NCI-H2171 (cell line): Measurements from ENCODE around the gene PARD3B.
A peak's percentile ranks its signal among the peaks of the same experiment; 100 is the strongest.
"Not testable (repeated sequence)": the region's sequence is repeated elsewhere in the genome, so short reads cannot be mapped to it uniquely, and the experiment has no call there.

Source experiments
- DNase-seq: peaks from one replicate; lab custom pipeline; 2025; lab: John Stamatoyannopoulos, UW

PARD3B gene

DNA sequence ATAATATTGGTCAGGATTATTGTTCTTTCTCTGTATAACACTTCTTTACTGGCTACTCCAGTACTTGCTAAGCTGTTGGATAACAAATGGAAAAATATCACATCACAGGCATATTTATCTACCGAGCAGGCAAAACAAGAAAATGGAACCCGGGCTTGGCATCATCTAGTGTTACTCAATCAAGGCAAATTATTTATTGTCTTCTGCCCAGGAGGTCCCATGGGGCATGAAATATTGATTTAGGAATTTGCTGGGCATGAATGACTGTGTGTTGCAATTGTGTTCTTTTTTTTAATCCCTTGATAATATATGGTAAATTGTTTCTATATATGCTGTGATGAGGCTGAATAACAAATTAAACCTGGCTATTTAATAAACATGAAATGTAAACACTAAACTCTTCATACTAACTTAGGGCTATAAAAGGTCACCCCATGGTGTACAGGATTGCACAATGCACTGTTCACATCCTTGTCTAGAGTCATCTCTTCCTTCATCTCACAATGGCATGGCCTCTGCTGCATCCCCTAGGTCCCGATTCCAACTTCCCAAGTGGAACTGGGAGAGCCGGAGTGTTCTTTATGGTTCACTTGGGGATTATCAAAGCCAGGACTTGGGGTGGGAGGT, 2.2 kb upstream of the PARD3B start:
- peak; percentile 5 for DNase-seq

DNA sequence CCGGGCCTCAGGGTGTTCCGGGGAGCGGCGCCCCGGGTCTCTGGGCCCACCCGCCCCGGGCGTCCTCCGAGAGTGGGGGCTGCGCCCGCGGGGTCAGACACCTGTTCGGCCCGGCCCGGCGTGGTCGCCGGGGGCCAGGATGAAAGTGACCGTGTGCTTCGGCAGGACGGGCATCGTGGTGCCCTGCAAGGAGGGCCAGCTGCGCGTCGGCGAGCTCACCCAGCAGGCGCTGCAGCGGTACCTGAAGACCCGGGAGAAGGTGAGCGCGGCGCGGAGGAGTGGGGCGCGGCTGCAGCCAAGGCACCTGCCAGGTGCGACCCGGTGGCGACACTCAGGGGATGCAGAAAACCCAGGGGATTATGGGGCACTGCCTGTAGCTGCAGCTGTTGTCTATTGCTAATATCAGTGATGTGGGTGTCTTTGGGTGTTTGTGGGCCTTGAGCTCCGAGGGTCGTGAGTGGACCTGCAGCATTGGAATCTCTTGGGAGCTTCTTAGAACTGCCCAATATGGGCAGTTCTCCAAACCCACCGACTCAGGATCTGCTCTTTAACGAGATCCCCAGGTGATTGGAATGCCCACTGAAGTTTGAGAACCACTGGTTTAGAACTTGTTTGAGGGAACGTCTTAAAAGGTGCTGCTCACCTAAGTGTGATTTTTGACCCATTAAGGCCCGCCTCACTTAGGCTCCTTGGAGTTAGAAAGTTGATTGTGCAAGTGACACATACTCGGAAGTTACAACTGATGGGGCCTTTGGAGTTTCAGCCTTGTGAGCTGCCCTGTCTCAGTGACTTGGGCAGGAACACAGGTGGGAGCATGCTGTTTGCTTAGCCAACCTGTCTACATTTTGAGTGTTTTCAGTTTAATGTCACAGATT, 823 bp downstream of the PARD3B start:
- peak; percentile 44 for DNase-seq

DNA sequence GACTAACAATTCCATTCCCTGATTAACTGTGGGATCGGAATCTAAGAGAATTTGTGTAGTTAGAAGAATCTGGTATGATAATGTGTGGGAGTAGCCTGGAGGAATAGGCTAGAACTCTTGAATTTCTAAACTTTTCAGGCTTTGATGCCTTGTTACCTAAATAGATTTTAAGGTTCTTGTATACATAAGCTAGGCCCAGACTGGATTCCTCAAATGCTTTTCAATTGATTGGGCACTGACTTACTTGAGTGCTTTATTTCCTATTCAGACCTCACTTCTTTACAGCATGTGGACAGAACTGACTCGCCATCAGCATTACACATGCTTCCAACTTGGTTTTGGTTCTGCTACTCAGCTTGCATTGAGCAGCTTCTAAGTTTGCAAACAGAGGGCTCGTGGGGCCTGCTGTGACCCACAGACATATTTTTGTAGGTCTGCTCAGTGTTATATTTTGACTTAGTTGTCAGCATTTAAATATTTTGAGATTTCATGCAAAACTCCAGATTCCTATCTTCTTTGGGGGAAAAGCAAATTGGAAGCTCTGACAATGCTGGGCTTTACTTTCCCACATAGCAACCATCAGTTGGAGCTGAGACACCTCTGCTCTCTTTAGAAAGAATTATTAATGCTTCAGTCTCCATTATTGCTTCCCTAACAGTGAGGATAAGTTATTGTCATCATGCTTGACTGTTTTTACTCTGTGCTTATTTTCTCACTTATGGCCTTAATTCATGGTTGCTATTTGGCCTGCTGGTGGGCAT, 5.7 kb downstream of the PARD3B start:
- DNase-seq = no peak

DNA sequence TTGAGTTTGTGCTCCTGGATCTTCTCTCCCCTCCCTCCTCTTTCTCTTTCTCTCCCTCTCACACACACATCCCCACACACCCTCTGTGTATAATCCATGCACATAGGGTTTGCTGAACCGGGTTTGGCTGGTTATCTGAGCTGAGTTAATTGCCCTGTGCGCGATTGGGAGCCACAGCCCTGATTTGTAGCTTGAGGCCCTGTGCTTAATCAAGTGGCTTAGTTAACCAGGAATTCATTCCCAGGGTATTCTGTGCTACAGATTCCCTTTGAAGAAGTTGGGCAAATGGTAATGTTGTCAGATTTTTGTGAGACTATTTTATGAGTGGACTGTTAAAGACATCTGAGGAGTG, 6.2 kb downstream of the PARD3B start:
- no peak for DNase-seq

DNA sequence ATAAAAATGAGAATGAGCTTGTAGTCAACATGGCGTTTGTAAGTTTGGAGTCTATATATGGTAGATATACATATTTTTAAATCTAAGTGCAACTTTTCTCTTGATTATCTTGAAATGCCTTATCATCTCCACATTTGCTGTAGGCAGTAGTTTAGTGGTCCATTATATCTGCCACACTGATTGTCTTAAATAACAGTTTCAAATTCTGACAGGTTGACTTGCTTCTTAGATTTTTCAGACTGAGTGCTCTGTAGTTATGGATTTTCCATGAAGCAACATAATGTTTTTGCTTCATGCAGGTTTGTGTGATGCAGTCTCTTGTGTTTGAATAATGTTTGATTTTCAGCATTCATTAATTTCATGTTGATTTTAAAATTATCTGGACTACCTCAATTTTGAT, 12.3 kb downstream of the PARD3B start:
- DNase-seq = no peak

DNA sequence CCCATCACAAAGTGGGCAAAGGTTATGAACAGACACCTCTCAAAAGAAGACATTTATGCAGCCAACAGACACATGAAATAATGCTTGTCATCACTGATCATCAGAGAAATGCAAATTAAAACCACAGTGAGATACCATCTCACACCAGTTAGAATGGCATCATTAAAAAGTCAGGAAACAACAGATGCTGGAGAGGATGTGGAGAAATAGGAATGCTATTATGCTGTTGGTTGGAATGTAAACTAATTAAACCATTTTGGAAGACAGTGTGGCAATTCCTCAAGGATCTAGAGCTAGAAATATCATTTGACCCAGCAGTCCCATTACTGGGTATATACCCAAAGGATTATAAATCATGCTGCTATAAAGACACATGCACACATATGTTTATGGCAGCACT, 14.1 kb downstream of the PARD3B start:
- not testable (repeated sequence) for DNase-seq

DNA sequence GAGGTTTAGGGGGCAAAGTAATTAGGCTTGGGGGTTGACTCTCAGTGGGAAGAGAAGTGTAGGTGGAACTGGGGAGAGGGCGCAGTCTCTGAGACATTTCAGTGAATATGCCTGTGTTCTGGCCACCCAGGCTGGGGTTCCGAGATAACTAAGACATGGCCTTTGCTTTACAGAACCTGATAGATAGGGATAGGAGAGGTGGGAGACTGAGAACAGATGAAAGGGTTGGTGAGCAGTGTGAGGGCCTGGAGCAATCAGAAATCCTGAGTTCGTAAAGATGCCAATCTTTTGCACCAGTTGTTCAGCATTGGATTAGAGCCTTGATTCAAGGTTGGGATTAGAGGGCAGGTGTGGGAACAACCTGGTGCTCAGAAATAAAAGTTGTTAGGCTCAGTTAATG, 15.6 kb downstream of the PARD3B start:
- DNase-seq = no peak

DNA sequence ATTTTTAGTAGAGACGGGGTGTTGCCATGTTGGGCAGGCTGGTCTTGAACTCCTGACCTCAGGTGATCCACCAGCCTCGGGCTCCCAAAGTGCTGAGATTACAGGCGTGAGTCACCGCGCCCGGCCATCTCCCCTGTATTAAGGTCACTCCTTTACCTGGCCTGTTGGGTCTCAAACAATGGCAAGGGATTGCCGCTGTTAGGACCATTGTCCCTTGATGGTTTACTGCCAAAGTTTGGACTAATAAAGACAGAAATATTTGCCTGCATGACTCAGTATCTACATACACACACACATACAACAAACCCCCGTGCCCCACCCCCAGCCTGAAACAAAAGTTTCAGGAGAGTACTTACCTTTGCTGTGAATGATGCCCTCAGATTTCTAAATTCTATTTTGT, 16.5 kb downstream of the PARD3B start:
- no peak for DNase-seq

DNA sequence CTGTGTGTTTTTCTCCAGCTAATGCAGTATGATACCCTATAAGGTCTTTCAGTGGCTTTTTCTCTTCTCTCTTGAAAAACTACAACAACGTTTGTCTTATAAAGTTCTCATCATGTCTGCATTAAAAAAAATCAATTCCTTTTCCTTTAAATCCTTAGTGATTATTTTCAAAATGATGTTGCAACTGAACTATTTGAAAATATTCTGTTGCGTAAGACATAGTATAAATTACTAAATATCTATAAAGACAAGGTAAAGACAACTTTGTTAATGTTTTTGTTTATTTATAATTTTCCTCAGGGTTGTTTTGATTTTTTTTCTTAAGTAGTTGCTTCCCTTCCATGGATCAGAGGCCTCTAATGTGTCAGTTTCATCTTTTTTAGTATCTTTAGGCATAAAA, 21.2 kb downstream of the PARD3B start:
- DNase-seq = no peak

DNA sequence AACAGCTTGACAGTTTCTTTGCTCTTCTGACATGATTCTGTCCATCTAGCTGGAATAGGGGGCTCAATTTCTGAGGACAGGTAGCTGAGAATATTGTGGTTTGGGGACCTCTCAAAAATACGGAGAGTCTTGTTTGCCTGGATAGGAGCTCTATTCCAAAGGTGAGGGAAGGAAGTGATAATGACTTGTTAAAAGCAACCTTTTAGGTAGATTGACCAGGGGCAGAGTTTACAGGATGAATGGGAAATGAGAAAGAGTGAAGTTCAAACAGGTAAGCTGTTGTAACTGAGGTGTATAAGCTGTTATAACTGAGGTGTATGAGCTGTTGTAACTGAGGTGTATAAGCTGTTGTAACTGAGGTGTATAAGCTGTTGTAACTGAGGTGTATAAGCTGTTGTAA, 25.1 kb downstream of the PARD3B start:
- DNase-seq = no peak

DNA sequence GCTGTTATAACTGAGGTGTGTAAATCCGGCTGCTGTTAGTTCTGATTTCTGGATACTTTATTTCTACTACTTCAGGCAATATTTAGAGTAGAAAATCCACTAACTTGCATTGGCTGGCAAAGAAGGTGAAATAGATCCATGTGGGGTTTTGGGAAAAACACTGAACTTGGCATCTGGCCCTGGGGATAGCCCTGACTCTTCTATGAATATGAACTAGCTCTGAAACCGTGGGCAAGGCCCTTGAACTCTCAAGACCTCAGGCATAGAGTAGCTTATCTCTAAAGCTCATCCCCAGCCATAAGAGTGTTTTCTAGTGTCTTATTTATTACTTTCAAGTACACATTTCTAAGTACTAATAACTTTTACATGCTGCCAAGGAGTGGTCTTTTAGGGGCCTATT, 25.8 kb downstream of the PARD3B start:
- no peak for DNase-seq

DNA sequence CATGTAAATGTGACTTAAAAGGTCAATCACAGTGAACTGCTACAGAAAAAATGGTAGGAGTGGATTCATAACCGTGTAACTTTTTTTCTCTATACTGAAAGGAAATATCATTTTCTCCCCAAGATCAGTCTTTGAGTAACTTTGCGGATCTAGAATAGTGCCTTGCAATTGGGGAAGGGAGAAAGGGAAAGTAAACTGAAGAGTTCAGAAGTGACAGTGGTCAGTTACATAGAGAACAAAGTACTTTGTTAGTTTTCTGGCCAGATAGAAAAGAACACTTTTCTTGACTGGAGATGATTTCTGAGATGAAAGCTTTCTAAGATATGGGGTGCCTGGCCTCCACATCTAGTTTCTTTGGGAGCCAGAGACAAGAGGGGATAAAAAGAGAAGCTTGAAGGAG, 26.6 kb downstream of the PARD3B start:
- no peak for DNase-seq

DNA sequence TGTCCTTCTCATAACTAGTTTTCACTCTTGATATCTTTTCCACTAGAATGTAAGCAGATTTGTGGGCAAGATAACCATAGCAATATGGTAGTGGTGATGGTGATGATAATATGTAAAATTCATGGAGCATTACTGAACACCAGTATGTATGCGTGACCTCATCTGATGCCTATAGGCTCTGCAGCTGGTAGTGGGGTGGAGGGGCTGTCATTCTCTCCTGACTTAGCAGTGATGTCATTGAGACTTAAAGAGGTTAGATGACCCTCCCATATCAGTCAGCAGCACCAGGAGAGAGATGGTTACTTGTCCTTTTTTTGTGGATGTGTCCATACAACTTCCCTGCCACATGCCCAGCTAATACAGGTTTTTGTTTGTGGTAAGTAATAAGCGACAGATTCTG, 27.9 kb downstream of the PARD3B start:
- DNase-seq = no peak

DNA sequence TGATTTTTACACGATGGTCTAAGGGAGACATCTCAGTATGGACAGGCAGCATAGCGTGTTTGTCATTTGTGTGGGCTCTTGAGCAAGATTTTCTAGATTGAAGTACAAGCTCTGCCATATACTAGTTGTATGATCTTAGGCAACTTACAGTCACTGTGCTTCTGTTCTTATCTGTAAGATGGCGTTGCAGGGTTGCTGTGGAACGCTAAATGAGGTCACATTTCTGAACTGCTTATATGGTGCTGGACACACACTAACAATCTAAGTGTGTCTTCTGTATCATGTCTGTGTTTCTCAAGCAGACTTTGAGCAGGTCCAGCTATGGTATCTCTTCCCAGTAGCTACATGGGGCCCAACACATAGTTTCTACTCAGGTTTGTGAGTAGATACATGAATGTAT, 29.2 kb downstream of the PARD3B start:
- DNase-seq = no peak

DNA sequence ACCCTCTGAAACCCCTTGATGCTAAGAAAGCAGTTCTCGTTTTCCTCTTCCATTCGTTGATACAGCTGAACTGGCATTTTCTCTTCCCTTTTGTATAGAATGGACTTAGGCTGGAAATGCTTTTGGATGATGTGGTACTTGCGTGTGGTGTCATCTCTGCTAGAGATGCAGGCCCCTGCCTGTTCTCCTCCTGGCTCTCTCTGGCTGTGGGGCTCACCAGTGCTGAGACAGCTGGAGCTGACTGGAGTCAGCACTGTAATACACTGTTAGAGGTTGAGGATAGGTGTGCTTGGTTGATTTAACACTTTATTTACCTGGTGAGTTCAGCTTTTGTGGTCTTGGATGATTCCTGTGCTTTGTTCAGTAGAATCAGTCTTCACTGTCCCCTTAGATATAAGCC, 30.2 kb downstream of the PARD3B start:
- DNase-seq = no peak

DNA sequence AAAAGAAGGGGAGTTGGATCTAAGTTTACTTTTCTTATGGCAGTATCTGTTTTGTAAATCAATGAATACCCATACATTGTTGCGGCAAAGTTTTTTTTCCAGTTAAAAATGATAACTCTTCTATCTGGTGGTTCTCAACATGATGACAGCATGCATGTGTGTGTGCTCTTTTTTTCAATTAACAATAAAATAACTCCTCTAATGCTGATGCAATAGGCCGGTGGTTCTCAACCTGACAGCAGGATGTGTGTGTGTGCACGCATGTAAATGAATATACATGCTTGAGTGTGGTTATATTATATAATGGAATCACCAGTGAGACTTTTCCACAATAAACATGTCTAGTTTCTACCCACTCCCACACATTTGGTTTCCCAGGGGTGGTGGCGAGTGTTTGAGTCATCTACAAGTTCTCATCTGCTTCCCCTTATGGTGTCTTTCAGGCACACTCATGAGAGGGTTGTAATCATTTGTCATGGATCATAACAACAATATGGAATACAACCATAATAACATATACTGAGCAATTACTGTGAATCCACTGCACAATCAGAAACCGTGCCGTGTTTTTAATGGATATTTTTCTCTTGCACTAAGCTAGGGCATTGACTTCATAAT, 31.2 kb downstream of the PARD3B start:
- no peak for DNase-seq

DNA sequence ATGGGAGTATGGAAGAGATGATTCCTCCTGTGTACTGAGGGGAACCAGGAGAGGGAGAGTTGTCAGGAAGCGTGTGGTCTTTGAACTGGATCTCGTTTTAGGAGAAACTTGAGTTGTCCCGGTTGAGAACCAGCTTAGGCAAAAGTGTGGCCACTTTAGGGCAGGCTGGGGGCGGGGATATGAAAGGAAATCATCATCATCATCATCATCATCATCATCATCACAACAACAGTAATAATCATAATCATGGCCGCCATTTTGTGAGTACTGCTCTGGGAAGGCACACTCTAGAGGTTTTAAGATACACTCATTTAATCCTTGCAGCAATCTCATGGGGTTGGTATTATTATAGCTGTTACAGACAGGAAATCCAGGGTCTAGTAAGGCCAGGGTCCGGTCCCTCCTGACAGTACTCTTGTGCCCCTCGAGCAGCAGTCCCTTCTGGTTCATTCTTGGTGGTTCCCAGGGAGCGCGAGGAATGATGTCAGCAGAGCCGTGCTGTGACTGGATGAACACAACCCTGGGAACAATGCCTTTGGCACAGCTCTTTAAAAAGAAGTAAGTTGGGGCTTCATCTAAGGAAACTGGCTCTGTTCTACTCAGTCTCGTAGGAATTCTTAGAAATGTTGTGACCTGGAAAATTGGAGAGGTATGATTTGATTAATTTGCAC, 33.8 kb downstream of the PARD3B start:
- no peak for DNase-seq

DNA sequence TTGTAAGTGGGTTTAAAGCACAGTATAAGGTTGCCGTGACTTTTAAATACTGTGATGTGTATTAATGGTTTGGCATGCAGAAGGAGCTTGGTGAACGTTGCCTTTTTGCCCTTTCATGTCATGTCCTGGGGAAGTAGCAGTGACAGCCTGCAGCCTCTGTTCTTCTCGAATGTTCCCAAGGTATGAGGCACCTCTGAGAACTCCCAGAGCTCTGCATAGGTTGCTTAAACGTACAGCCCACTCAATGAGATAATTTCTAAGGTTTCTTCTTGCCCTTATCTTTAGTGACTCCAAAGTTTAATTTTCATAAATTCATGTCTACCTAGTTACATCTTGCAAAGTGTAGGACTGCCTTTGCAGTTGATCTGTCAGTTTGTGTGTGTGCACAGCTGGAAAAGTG, 36.7 kb downstream of the PARD3B start:
- no peak for DNase-seq

DNA sequence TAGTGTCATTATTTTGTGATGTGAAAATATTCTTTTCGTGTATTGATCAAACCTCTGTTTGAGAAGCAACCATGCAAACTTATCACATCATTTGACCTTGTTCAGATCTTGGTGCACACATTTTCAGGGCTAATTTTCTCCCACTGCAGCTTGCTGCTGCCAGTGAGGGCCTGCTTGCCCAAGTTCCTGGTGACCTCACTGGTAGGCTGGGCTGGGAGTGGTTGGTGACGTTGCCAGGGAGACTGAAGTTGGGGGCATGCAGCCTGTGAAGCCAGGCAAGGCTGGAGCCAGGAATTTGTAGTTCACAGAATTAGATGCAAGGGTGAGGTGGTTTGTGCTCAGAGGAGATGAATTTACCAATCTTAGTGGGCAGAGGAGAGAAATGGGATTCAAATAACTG, 38.5 kb downstream of the PARD3B start:
- no peak for DNase-seq

DNA sequence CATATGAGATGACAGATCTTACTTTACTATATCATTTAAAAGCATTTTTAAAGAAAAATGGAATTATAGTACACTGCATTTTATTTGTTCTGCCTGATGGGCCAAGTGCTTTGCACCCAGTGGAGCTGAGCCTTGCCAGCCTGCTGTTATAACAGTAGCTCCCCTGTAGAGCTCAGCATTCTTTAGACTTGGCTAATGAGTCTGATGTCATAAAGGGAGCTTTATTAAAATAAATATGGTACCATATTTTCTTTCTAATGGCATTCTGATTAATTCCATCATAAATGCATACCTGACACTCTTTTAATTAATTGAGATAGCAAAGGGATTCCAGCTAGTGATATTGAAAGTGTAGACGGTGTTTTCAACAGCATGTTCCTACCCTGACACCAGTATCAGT, 40.7 kb downstream of the PARD3B start:
- DNase-seq = no peak

DNA sequence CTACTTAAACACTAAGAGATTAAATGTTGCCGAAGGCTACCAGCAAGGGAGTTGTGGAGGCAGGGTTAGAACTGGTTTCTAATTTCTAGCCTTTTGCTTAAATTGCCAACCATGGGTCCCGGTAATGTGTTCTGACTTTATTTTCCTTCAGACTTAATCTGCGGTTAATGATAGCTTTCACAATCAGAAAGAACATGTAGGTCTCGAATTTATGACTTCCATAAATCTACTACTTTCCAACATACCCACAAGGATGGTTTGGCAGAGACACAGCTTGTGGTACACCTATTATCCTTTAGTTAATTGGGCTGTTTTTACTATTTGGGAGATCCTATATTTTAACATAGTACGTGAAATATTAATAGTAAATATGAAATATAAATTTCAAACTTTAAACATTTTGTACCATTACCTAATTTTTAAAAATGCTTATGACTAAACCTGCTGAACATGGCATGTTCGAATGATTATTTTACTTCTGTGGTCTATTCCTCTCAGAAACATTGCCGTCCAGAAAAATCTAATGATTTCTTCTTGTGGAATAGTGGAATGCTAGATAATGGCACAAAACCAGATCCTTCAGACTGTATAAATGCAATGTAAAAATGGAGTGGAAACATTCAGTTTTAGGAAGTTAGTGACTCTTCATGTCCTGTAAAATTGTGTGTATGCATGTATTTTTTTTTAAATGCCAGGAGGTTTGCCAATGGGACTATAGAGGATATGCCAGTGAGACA, 41.3 kb downstream of the PARD3B start:
- no peak for DNase-seq
